ENCODE results near the gene KLK12. TPM values are rescaled to one million over a fixed set of nuclear protein-coding genes. Genes with fewer than 3 reads are reported as not detected.
A peak's percentile ranks its signal among the peaks of the same experiment; 100 is the strongest.

KLK12 gene
- total RNA-seq, 2 donors from 2014 or later: not detected

DNA sequence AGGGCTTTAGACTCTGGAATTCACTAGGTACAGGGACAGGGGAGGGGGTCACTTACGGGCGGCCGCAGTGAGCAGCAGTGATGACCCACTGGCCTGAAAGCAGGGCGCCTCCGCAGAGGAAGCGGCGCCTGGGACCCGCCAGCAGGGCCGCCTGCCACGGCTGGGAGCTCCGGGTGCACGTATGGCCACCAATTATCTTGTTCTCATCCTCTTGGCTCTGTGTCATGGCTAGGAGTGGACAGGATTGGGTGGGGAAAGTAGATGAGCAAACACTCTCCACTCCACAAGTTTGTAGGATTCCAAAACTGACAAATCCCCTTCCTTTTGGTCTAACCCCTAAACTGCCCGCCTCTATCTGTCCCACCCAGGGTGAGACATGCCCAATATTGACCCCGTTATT is 46.7 kb upstream of the KLK12 start:
- no peak overlapping the region for H3K4me3 ChIP-seq
- no peaks in the 10 kb centered on the region for H3K36me3 ChIP-seq (replicated peaks in 1 of 2; ENCODE audit: insufficient read depth in 1 of 2, low read depth in 2 of 2)
- no peak for DNase-seq
- peaks cover 21% of the 10 kb centered on the region for H3K4me1 ChIP-seq
- H3K27me3 ChIP-seq: no peaks in the 10 kb centered on the region
- H3K27ac ChIP-seq: no peak overlapping the region
- TF ChIP-seq, protein P1, sequence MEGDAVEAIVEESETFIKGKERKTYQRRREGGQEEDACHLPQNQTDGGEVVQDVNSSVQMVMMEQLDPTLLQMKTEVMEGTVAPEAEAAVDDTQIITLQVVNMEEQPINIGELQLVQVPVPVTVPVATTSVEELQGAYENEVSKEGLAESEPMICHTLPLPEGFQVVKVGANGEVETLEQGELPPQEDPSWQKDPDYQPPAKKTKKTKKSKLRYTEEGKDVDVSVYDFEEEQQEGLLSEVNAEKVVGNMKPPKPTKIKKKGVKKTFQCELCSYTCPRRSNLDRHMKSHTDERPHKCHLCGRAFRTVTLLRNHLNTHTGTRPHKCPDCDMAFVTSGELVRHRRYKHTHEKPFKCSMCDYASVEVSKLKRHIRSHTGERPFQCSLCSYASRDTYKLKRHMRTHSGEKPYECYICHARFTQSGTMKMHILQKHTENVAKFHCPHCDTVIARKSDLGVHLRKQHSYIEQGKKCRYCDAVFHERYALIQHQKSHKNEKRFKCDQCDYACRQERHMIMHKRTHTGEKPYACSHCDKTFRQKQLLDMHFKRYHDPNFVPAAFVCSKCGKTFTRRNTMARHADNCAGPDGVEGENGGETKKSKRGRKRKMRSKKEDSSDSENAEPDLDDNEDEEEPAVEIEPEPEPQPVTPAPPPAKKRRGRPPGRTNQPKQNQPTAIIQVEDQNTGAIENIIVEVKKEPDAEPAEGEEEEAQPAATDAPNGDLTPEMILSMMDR (IDR thresholded peaks at IDR 0.05): no peak
- TF ChIP-seq POLR2A (IDR thresholded peaks at IDR 0.05): no peak
- no peak for ATAC-seq
- WGBS, 2 donors: 84 to 90% methylated on average over 5 to 14 of the region's 14 CpGs
- intact Hi-C loops (cut with DNase I): no loop called here
- H3K9me3 ChIP-seq: no peaks in the 10 kb centered on the region

DNA sequence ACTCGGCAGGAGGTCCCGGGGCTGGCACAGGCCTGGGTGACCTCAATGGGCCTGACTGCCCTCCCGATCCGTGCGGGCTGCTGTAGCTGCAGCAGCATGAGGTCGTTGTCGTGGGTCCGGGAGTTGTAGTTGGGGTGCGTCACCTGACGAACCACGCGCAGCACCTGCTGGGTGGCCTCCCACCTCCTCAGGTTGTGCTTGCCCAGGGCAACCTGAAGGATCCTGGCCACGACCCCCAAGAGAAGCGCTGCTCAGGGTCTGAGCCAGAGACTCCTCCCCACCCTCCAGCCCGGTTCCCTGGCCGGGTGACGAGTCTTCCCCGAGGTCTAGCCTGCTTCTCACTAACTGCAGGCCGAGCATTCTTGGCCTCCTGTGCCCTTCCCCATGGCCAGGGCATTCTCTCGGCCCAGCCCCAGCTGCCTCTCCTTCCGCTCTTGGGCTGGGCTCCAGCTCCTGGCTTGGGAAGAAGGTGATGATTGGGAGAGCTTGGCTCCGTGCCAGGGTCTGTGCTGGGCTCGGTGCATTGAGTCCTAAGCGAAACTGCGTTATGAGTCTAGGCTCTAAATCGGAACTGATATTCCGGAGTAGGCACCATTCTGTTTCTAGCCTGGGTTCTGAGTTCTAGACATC is 44.8 kb upstream of the KLK12 start:
- intact Hi-C loops (cut with DNase I): no loop called here
- ATAC-seq: peak; percentile 53
- no peaks in the 10 kb centered on the region for H3K27me3 ChIP-seq
- H3K27ac ChIP-seq: no peak overlapping the region
- no peak overlapping the region for H3K4me3 ChIP-seq
- H3K9me3 ChIP-seq: no peaks in the 10 kb centered on the region
- TF ChIP-seq, protein P1 (IDR thresholded peaks at IDR 0.05): no peak
- TF ChIP-seq POLR2A (IDR thresholded peaks at IDR 0.05): no peak
- H3K4me1 ChIP-seq: peaks cover 6% of the 10 kb centered on the region
- 54 to 56% methylated on average over 13 to 20 of the region's 27 CpGs for WGBS, 2 donors
- no peaks in the 10 kb centered on the region for H3K36me3 ChIP-seq (replicated peaks in 1 of 2; ENCODE audit: insufficient read depth in 1 of 2, low read depth in 2 of 2)
- DNase-seq: peak; percentile 62 to 90 (median 83)

DNA sequence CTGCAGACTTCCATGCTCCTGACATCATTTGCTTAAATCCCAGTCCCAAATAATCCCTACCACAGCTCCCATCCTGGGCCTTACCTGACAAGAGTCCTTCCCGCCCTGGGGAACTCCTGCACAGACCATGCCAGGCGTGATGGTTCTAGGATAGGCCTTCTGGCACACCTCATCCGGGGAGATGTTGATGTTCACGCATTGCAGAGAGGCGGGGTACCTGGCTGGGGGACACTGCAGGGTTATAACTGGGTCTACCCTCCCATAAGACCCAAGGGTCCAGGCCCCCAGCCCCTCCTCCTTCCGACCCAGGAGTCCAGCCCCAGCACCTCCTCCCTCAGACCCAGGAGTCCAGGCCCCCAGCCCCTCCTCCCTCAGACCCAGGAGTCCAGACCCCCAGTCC is 43.9 kb upstream of the KLK12 start:
- ATAC-seq (no peak), DNase-seq (no peak)
- H3K27ac ChIP-seq: no peak overlapping the region
- no peaks in the 10 kb centered on the region for H3K27me3 ChIP-seq
- 92 to 93% methylated on average over 6 of the region's 6 CpGs for WGBS, 2 donors
- peaks cover 6% of the 10 kb centered on the region for H3K4me1 ChIP-seq
- intact Hi-C loops (cut with DNase I): no loop called here
- H3K4me3 ChIP-seq: no peak overlapping the region
- TF ChIP-seq, protein P1 (IDR thresholded peaks at IDR 0.05): no peak
- no peak for TF ChIP-seq POLR2A (IDR thresholded peaks at IDR 0.05)
- H3K36me3 ChIP-seq (replicated peaks in 1 of 2; ENCODE audit: insufficient read depth in 1 of 2, low read depth in 2 of 2): no peaks in the 10 kb centered on the region
- H3K9me3 ChIP-seq: no peaks in the 10 kb centered on the region

DNA sequence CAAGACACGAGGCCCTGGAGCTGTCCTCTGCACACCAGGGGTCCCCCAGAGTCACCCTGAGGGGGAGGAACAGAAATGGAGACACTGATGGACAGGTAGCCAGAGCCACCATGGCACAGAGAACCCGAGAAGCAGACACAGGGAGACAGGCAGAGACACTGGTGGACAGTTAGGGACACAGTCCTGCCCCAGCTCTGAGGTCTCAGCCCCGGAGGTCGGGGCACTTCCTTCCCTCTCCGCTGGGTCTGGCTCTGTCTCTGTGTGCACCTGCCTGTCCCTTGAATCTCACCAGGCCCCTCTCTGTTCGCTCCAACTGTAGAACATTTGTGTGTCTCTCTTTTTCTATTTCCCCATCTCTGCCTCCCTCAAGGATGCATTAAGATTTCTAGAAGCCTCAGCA is 43.3 kb upstream of the KLK12 start:
- WGBS, 2 donors: 76 to 91% methylated on average over 4 to 6 of the region's 6 CpGs
- Histone ChIP-seq H3K9me3 (no peaks in the 10 kb centered on the region), H3K4me1 (peaks cover 6% of the 10 kb centered on the region), H3K4me3 (no peak overlapping the region), H3K27me3 (no peaks in the 10 kb centered on the region), H3K27ac (no peak overlapping the region), H3K36me3 (replicated peaks in 1 of 2; ENCODE audit: insufficient read depth in 1 of 2, low read depth in 2 of 2) (no peaks in the 10 kb centered on the region)
- TF ChIP-seq POLR2A (IDR thresholded peaks at IDR 0.05): no peak
- TF ChIP-seq, protein P1 (IDR thresholded peaks at IDR 0.05): no peak
- intact Hi-C loops (cut with DNase I): no loop called here
- DNase-seq: no peak
- no peak for ATAC-seq

DNA sequence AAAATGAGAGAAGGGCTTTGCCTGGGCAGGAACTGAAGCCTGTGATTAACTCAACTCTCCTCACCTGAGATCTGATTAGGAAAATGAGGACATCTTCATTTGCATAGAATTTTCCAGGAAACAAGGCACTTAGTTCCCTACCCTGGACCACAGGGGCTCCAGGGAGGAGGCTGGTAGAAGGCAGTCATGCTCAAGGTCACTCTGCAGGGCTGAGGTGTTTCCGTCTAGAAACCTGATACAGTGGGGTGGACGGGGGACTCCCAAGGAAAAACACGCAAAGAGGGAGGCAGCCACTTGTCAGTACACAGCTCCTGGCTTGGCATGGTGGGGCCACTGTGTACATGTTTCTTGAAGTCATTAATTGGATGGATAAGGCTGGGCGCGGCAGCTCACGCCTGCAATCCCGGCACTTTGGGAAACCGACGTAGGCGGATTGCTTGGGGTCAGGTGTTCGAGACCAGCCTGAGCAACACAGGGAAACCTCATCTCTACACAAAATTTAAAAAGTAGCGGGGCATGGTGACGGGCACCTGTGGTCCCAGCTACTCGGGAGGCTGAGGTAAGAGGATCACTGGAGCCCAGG is 41.9 kb upstream of the KLK12 start:
- 78 to 79% methylated on average over 14 of the region's 14 CpGs for WGBS, 2 donors
- DNase-seq (no peak), ATAC-seq (no peak)
- no peak overlapping the region for H3K27ac ChIP-seq
- TF ChIP-seq, protein P1 (IDR thresholded peaks at IDR 0.05): no peak
- no peak for TF ChIP-seq POLR2A (IDR thresholded peaks at IDR 0.05)
- no peaks in the 10 kb centered on the region for H3K27me3 ChIP-seq
- no peaks in the 10 kb centered on the region for H3K36me3 ChIP-seq (replicated peaks in 1 of 2; ENCODE audit: insufficient read depth in 1 of 2, low read depth in 2 of 2)
- H3K4me1 ChIP-seq: peaks cover 6% of the 10 kb centered on the region
- intact Hi-C loops (cut with DNase I): no loop called here
- H3K9me3 ChIP-seq: no peaks in the 10 kb centered on the region
- H3K4me3 ChIP-seq: no peak overlapping the region

Measured in body of pancreas (tissue), 4 donors.